ENCODE data around the gene TRIM24.
"Not testable (repeated sequence)": the region's sequence is repeated elsewhere in the genome, so short reads cannot be mapped to it uniquely, and the experiment has no call there.

TRIM24 gene

DNA sequence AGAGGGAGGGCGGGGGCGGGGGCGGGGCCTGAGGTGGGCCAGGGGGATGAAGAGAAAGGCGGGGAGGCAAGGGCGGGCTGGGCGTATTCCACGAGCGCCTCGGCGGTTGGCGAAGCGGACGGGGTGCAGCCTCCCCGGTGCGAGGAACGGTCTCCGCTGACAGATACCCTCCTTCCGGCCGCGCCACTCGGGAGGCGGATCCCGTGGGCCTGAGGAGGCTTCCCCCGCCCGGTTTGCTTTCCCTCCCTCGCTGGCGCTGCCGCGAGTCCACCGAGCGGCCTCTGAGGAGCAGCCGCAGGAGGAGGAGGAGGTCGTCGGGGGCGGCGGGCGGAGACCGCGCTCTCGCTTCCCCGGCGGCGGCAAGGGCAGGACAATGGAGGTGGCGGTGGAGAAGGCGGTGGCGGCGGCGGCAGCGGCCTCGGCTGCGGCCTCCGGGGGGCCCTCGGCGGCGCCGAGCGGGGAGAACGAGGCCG is at the start of gene TRIM24:
Gene TRIM24 (plus strand): TSS at position 84 of the 473 bp plus-strand sequence. CDS start 290 bp downstream, at position 374.
- TF ChIP-seq, protein P1, sequence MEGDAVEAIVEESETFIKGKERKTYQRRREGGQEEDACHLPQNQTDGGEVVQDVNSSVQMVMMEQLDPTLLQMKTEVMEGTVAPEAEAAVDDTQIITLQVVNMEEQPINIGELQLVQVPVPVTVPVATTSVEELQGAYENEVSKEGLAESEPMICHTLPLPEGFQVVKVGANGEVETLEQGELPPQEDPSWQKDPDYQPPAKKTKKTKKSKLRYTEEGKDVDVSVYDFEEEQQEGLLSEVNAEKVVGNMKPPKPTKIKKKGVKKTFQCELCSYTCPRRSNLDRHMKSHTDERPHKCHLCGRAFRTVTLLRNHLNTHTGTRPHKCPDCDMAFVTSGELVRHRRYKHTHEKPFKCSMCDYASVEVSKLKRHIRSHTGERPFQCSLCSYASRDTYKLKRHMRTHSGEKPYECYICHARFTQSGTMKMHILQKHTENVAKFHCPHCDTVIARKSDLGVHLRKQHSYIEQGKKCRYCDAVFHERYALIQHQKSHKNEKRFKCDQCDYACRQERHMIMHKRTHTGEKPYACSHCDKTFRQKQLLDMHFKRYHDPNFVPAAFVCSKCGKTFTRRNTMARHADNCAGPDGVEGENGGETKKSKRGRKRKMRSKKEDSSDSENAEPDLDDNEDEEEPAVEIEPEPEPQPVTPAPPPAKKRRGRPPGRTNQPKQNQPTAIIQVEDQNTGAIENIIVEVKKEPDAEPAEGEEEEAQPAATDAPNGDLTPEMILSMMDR (IDR thresholded peaks at IDR 0.05; ENCODE audit: insufficient read depth, low read length, missing control alignments), result no peak
- CTCF ChIA-PET, result no interaction called here
- peak within 1 kb of the TSS; percentile 74 for H3K4me3 ChIP-seq (ENCODE audit: low read depth, low read length)
- DNase-seq (ENCODE audit: low read depth, low spot score), result no peak
- POLR2A ChIA-PET, result interaction anchor here (1.0 kb wide), 1 partner anchor 20 kb away, joined by 3 read pairs; no protein-coding TSS in a partner anchor

DNA sequence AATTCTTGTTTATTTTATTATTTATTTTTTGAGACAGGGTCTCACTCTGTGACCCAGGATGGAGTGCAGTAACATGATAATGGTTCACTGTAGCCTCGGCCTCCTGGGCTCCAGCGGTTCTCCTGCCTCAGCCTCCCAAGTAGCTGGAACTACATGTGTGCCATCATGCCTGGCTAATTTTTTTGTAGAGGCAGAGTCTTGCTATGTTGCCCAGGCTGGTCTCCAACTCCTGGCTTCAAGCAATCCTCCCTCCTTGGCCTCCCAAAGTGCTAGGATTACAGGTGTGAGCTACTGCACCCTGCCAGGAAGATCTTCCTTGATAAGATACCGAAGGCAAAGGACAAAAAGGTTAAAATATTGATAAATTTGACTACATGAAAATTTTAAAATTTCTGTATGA is 48.0 kb upstream of the TRIM24 start:
- POLR2A ChIA-PET; DNase-seq (ENCODE audit: low read depth, low spot score); H3K4me3 ChIP-seq (ENCODE audit: low read depth, low read length); CTCF ChIA-PET: not testable (repeated sequence)

DNA sequence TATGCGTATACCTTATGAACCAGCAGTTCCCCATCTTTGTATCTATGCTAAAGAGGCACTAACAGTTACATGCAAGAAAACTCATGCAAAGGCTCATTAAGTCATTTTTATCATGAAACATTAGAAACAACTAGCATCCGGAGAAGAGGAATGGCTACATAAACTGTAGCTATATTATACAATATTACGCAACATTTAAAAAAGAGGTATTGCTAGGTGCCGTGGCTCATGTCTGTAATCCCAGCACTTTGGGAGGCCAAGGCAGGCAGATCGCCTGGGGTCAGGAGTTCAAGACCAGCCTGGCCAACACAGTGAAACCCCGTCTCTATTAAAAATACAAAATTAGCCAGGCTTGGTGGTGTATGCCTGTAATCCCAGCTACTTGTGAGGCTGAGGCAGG is 47.1 kb upstream of the TRIM24 start:
- CTCF ChIA-PET; DNase-seq (ENCODE audit: low read depth, low spot score); POLR2A ChIA-PET; H3K4me3 ChIP-seq (ENCODE audit: low read depth, low read length): not testable (repeated sequence)

DNA sequence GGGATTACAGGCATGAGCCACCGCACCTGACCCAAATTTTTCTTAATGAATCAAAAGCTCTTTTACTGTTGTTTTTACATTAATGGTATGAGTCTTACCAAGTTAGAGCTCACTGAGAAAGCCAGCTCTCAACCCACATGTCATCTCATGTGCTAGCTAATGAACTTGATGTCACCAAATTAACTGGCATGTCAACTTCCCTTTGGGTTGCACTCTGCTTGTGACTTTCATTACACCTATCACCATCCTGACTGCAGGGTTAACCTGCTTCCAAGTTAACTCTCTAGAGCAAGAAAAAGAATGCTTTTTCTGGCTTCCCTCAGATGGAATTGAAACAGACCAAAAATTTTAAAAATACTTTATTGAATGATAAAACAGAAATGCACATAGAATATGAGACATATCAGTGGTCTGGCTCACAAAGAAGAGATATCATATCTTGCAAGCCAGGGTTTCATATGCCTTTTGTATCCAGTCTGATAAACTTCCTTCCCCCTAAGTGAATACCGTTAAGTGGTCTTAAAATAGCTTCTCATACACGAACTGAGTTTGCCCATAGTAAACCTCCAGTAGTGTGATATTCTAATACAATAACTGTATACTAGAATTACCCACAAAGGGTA is 42.9 kb upstream of the TRIM24 start:
- ChIA-PET CTCF (no interaction called here), POLR2A (no interaction called here)
- DNase-seq (ENCODE audit: low read depth, low spot score), result no peak
- no peak overlapping the region for H3K4me3 ChIP-seq (ENCODE audit: low read depth, low read length)
- TF ChIP-seq, protein P1 (IDR thresholded peaks at IDR 0.05; ENCODE audit: insufficient read depth, low read length, missing control alignments), result no peak

DNA sequence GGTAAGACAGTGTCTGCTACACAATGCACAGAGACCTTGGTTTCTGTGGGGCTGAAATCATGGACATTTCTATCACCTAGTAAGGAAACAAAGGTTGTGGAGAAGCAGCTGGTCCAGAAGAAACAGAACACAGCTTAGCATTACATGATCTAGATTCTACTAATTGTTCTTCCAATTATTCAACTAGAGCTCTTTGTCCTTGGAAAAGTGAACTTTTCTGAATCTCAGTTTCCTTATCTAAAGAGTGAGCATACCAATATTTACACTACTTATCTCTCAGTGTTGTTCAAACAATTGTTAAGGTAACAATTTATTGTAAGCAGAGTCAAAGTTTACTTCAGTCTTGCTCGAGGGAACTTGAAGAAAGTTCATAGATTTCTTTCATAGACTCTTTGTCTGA is 42.3 kb upstream of the TRIM24 start:
- no peak overlapping the region for H3K4me3 ChIP-seq (ENCODE audit: low read depth, low read length)
- ChIA-PET CTCF (no interaction called here), POLR2A (no interaction called here)
- no peak for DNase-seq (ENCODE audit: low read depth, low spot score)
- TF ChIP-seq, protein P1 (IDR thresholded peaks at IDR 0.05; ENCODE audit: insufficient read depth, low read length, missing control alignments), result no peak

DNA sequence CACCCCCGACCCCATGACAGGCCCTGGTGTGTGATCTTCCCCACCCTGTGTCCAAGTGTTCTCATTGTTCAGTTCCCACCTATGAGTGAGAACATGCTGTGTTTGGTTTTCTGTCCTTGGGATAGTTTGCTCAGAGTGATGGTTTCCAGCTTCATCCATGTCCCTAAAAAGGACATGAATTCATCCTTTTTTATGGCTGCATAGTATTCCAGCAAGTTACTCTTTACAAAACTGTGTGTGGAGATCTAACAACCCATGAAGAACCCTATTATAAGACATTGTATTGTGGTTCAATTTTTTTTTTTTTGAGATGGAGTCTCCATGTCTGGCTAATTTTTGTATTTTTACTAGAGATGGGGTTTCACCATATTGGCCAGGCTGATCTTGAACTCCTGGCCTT is 41.7 kb upstream of the TRIM24 start:
- POLR2A ChIA-PET; CTCF ChIA-PET; H3K4me3 ChIP-seq (ENCODE audit: low read depth, low read length); DNase-seq (ENCODE audit: low read depth, low spot score): not testable (repeated sequence)

DNA sequence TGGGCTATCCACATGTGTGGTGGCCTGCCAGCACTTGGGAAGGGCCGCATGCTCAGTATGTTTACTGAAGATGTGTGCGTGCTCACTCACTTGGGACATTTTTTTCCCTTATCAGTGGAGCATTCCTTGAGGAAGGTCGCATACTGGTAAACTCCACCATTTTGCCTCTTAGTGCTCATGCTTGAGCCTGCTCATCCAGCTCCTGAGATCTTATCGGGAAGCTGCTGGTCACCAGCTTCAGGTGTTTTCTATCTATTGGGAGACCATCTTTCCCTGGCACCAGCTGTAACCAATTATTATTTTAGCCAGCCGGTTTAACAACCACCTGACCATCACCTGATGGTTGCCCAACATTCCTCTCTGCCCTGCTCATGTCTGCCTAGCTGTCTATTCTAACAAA is 35.0 kb upstream of the TRIM24 start:
- CTCF ChIA-PET, result no interaction called here
- no peak overlapping the region for H3K4me3 ChIP-seq (ENCODE audit: low read depth, low read length)
- DNase-seq (ENCODE audit: low read depth, low spot score), result no peak
- POLR2A ChIA-PET, result no interaction called here
- TF ChIP-seq, protein P1 (IDR thresholded peaks at IDR 0.05; ENCODE audit: insufficient read depth, low read length, missing control alignments), result no peak

DNA sequence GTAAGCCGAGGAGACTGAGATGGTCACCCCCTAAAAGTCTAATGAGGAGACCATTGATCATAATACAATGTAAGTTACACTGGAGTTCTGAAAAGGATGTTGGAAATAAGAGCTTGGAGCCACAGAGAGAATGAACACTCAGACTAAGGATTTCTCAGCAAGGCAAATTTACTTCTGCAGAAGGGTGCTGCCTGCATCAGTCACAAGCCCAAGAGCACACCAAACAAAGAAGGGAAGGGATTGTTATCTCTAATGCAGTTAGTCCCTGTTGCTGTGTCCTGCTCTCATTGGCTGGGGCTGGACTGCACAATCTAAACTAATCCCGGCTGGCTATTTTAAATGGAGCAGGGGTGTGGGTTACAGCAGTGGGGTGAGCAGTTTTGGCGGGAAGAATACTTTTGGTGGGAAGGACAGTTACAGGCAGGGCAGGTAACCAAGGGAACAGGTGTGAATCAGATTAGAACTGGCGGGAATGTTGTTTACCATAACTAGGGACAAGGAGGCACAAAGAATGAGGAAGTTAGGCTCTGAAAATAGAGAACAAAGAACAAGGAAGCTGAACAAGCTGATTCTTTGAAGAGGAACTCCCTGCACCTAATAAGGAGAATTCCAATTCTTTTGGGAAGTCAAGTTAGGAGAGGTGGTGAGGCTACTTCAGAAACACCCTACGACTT is 30.3 kb upstream of the TRIM24 start:
- POLR2A ChIA-PET, result no interaction called here
- TF ChIP-seq, protein P1 (IDR thresholded peaks at IDR 0.05; ENCODE audit: insufficient read depth, low read length, missing control alignments), result no peak
- no peak overlapping the region for H3K4me3 ChIP-seq (ENCODE audit: low read depth, low read length)
- no peak for DNase-seq (ENCODE audit: low read depth, low spot score)
- CTCF ChIA-PET, result no interaction called here
